Camera-type eye (tissue), 1 donor: ENCODE results near the gene HSPA6. TPM values are rescaled to one million over a fixed set of nuclear protein-coding genes. Genes with fewer than 3 reads are reported as not detected.

Source experiments
- total RNA-seq: library from RNA; depleted of rRNA; stranded (reverse); fragments of >200 nt; gene quantifications from one replicate; pipeline ENCODE4 v1.2.3, GENCODE V29; 2014

The HSPA6 gene
- total RNA-seq, result 105 TPM

GRCh38 chr1:161523817-161524741, at the start of gene HSPA6:
Gene HSPA6 (plus strand): TSS chr1:161524540. CDS start chr1:161524659, 119 bp downstream.

DNA sequence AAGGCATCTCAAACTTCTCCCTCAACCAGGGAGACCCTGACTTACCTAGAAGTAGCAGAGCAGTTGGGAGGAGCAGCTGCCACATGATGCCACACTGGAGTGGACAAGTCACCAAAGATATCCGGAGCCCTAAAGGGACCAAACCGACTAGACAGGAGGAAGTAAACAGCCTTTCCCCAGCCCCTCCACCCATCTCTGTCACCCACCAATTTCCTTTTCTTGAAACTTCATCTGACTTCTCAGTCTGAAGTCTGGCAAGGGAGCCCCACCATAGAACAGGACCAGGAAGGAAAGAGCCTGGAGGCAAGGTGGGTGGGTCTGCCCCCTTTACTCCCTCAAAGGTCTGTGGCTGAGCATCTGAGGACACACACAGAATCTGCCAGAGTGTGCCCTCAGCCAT, 25.3 kb downstream of the HSPA6 start, which contains the start of gene FCGR3A:
FCGR3A (minus strand) TSS at position 167 of the 400 bp plus-strand sequence; CDS start at position 85, 82 bp downstream.

Other genes with a start within 250 kb of the HSPA6 start
- 19.4 TPM for gene MPZ, start 214.6 kb upstream of the HSPA6 start, total RNA-seq
- gene SDHC, start 210.2 kb upstream of the HSPA6 start, total RNA-seq, result 63.4 TPM
- not detected for gene CFAP126, start 156.7 kb upstream of the HSPA6 start, total RNA-seq
- gene FCGR2A, start 19.1 kb upstream of the HSPA6 start, total RNA-seq, result 10.1 TPM
- 2.9 TPM for gene FCGR3A, start 25.3 kb downstream of the HSPA6 start, total RNA-seq
- gene FCGR3B, start 106.6 kb downstream of the HSPA6 start, total RNA-seq, result 0.99 TPM
- gene FCGR2B, start 138.6 kb downstream of the HSPA6 start, total RNA-seq, result 1.9 TPM
- gene FCRLA, start 182.7 kb downstream of the HSPA6 start, total RNA-seq, result not detected
- gene FCRLB, start 197.0 kb downstream of the HSPA6 start, total RNA-seq, result 0.88 TPM
- 71.5 TPM for gene DUSP12, start 225.2 kb downstream of the HSPA6 start, total RNA-seq
- 43.7 TPM for gene ATF6, start 241.8 kb downstream of the HSPA6 start, total RNA-seq